ENCODE measurements around the gene SOWAHC. TPM values are rescaled to one million over a fixed set of nuclear protein-coding genes. Genes with fewer than 3 reads are reported as not detected.

The SOWAHC gene
- total RNA-seq, 4 donors from 2014 or later = 40.6 to 99.5 (median 57.3) TPM

- peak; percentile 70 for DNase-seq
- no peak overlapping the region for H3K4me3 ChIP-seq
- in situ Hi-C loops (cut with MboI; ENCODE audit: low pct_ligation_motif_present in 1 of 4, low pct_unique_long_range_greater_than_20kb in 1 of 4, low sequenced_read_pairs in 3 of 4) (no loop called here), intact Hi-C loops (cut with DNase I; ENCODE audit: low total_unique reads) (no loop called here)
- WGBS, 2 donors (ENCODE audit: low coverage in 1 of 2) = 26 to 29% methylated on average over 5 to 12 of the region's 12 CpGs
- H3K27me3 ChIP-seq = no peaks in the 10 kb centered on the region
- TF ChIP-seq POLR2A (IDR thresholded peaks at IDR 0.05) (no peak), POLR2AphosphoS5 (IDR thresholded peaks at IDR 0.05) (peak in 2 of 3 donors; percentile 37 to 44)
- H3K36me3 ChIP-seq = no peaks in the 10 kb centered on the region
- no peaks in the 10 kb centered on the region for H3K9me3 ChIP-seq
- H3K4me1 ChIP-seq = peaks cover 18 to 24% (median 20%) of the 10 kb centered on the region in 4 donors
- peak overlapping the region; percentile 71 to 84 (median 78) for H3K27ac ChIP-seq
These were observed 30.6 kb downstream of the SOWAHC start for GRCh38 chr2:109644571-109645275.

- TF ChIP-seq POLR2AphosphoS5 (IDR thresholded peaks at IDR 0.05) (no peak), CTCF (IDR thresholded peaks at IDR 0.05) (no peak), POLR2A (IDR thresholded peaks at IDR 0.05) (no peak), EP300 (IDR thresholded peaks at IDR 0.05; ENCODE audit: low read depth) (no peak)
- Histone ChIP-seq H3K27me3 (no peaks in the 10 kb centered on the region), H3K9me3 (no peaks in the 10 kb centered on the region), H3K27ac (peak overlapping the region; percentile 71 to 84 (median 78)), H3K36me3 (no peaks in the 10 kb centered on the region), H3K4me1 (peaks cover 18 to 24% (median 20%) of the 10 kb centered on the region in 4 donors), H3K4me3 (no peak overlapping the region)
- in situ Hi-C loops (cut with MboI; ENCODE audit: low pct_ligation_motif_present in 1 of 4, low pct_unique_long_range_greater_than_20kb in 1 of 4, low sequenced_read_pairs in 3 of 4) (no loop called here), intact Hi-C loops (cut with DNase I; ENCODE audit: low total_unique reads) (no loop called here)
- DNase-seq = no peak
- 93 to 94% methylated on average over 8 to 14 of the region's 14 CpGs for WGBS, 2 donors (ENCODE audit: low coverage in 1 of 2)
These were observed 31.4 kb downstream of the SOWAHC start for GRCh38 chr2:109645412-109646184.

- intact Hi-C loops (cut with DNase I; ENCODE audit: low total_unique reads) = no loop called here
- DNase-seq = no peak
- no peaks in the 10 kb centered on the region for H3K27me3 ChIP-seq
- H3K9me3 ChIP-seq = no peaks in the 10 kb centered on the region
- H3K27ac ChIP-seq = no peak overlapping the region
- in situ Hi-C loops (cut with MboI; ENCODE audit: low pct_ligation_motif_present in 1 of 4, low pct_unique_long_range_greater_than_20kb in 1 of 4, low sequenced_read_pairs in 3 of 4) = no loop called here
- H3K4me3 ChIP-seq = no peak overlapping the region
- 89% methylated on average over 8 of the region's 8 CpGs; no CpG with 5 or more reads in 1 of the 2 donors for WGBS, 2 donors (ENCODE audit: low coverage in 1 of 2)
- TF ChIP-seq POLR2A (IDR thresholded peaks at IDR 0.05) (no peak), POLR2AphosphoS5 (IDR thresholded peaks at IDR 0.05) (no peak), CTCF (IDR thresholded peaks at IDR 0.05) (no peak), EP300 (IDR thresholded peaks at IDR 0.05; ENCODE audit: low read depth) (no peak)
- peaks cover 18 to 24% (median 20%) of the 10 kb centered on the region in 4 donors for H3K4me1 ChIP-seq
- H3K36me3 ChIP-seq = no peaks in the 10 kb centered on the region
These were observed 32.8 kb downstream of the SOWAHC start for GRCh38 chr2:109646961-109647360.

- H3K27me3 ChIP-seq = no peaks in the 10 kb centered on the region
- DNase-seq = no peak
- H3K9me3 ChIP-seq = no peaks in the 10 kb centered on the region
- 87% methylated on average over 7 of the region's 7 CpGs; no CpG with 5 or more reads in 1 of the 2 donors for WGBS, 2 donors (ENCODE audit: low coverage in 1 of 2)
- H3K4me3 ChIP-seq = no peak overlapping the region
- H3K36me3 ChIP-seq = no peaks in the 10 kb centered on the region
- peaks cover 18 to 24% (median 20%) of the 10 kb centered on the region in 4 donors for H3K4me1 ChIP-seq
- in situ Hi-C loops (cut with MboI; ENCODE audit: low pct_ligation_motif_present in 1 of 4, low pct_unique_long_range_greater_than_20kb in 1 of 4, low sequenced_read_pairs in 3 of 4) = no loop called here
- no peak overlapping the region for H3K27ac ChIP-seq
- intact Hi-C loops (cut with DNase I; ENCODE audit: low total_unique reads) = no loop called here
- no peak for TF ChIP-seq POLR2AphosphoS5 (IDR thresholded peaks at IDR 0.05)
- no peak for TF ChIP-seq POLR2A (IDR thresholded peaks at IDR 0.05)
- TF ChIP-seq CTCF (IDR thresholded peaks at IDR 0.05) = no peak
- TF ChIP-seq EP300 (IDR thresholded peaks at IDR 0.05; ENCODE audit: low read depth) = no peak
These were observed 33.5 kb downstream of the SOWAHC start for GRCh38 chr2:109647636-109648035.
